Measurements from ENCODE around the gene TMEM63A.

The TMEM63A gene

GRCh38 chr1:225911191-225912130 lies 29.3 kb upstream of the TMEM63A start:
- in situ Hi-C loops (cut with HindIII; ENCODE audit: low sequenced_read_pairs) = loop anchor here (5.0 kb wide), 2 partner anchors 46 to 94 kb away; no protein-coding TSS in a partner anchor

DNA sequence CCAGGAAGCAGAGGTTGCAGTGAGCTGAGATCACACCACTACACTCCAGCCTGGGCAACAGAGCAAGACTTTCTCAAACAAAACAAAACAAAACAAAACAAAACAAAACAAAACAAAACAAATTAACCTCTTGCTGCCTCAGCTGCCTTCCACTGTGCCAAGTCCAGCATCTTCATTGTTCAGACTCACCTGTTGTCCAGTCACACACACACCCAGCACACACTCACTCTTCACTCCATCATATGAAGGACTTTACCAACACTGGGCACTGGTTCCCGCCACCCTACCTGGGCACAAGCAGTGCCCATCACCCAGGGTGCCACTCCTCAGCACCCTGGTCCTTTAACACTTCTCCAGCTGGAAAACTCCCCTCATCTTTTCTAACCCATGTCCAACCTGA lies 27.3 kb upstream of the TMEM63A start:
- in situ Hi-C loops (cut with HindIII; ENCODE audit: low sequenced_read_pairs) = no loop called here

DNA sequence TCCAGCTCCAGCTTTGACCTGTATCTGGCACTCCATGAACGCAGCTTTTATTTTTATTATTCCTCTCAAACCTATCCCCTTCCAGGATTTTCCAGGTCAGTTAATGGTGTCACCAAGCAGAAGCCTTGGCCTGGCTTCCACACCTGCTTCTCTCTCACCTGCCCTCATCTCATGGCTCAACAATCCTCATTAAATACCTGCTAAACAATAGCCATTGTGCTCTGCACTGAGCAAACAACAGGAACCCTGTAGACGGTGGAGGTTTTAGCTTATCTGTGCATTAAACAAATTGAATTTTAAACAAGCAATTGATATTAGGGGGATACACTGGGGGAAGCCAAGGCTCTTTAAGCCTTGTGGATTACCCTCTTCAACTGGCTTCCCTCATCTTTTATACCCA lies 26.6 kb upstream of the TMEM63A start:
- in situ Hi-C loops (cut with HindIII; ENCODE audit: low sequenced_read_pairs) = no loop called here

GRCh38 chr1:225908013-225908640 lies 25.9 kb upstream of the TMEM63A start:
- in situ Hi-C loops (cut with HindIII; ENCODE audit: low sequenced_read_pairs) = no loop called here

- in situ Hi-C loops (cut with HindIII; ENCODE audit: low sequenced_read_pairs) = no loop called here
Measured at GRCh38 chr1:225907341-225907740, 25.2 kb upstream of the TMEM63A start.

- in situ Hi-C loops (cut with HindIII; ENCODE audit: low sequenced_read_pairs) = no loop called here
Measured at GRCh38 chr1:225906467-225906866, 24.3 kb upstream of the TMEM63A start.

DNA sequence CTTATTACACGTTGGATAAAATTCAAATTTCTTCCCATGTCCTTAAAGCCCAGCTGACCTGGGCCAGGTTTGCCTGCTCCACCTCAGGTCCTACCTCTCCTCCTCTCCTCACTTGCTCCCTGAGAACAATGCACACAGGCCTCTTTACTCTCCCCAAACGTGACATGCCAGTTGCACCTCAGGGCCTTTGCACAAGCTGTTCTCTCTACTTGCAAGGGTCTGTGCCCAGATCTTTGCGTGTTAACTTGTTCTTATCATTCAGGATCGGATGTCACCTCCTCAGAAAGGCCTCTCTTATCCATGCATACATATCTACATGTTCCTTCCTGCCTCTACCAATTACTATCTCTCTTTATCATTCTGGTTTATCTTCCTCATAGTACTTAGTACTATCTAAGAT lies 21.4 kb upstream of the TMEM63A start:
- in situ Hi-C loops (cut with HindIII; ENCODE audit: low sequenced_read_pairs) = no loop called here

- in situ Hi-C loops (cut with HindIII; ENCODE audit: low sequenced_read_pairs) = no loop called here
Measured at GRCh38 chr1:225899044-225899925, 17.1 kb upstream of the TMEM63A start.

DNA sequence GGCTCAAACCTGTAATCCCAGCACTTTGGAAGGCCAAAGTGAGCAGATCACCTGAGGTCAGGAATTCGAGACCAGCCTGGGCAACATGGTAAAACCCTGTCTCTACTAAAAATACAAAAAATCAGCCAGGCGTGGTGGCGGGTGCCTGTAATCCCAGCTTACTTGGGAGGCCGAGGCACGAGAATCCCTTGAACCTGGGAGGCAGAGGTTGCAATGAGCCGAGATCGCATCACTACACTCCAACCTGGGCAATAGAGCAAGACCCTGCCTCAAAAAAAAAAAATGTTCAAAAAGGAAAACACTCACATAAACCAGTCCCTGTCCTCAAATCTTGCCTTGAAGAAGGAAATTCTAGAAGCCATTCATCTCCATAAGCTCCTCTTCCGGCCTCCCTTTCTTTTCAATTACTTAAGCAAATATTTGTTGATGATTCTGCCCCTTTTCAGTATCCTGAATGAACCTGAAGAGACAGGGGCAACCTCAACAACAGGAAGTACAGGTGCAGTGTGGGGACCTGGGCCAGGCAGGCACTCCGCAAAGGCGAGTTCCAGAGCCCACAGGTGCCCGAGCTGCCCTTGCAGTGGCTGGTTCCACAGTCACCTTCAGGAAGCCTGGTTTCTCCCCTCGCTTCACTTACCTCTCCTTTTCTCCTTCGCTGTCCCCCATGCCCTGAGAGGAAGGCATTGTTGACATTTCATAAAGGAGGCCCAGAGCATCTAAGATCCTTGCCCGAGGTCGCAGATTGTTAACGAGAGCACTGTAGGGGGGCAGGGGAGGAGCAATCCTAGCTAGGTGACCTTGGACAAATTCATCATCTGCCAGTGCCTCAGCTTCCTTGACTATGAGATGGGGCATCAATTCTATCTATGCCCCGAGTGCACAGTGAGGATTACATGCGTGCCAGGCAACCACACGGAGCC lies 15.7 kb upstream of the TMEM63A start:
- in situ Hi-C loops (cut with HindIII; ENCODE audit: low sequenced_read_pairs) = no loop called here

- in situ Hi-C loops (cut with HindIII; ENCODE audit: low sequenced_read_pairs) = no loop called here
Measured at GRCh38 chr1:225896937-225897549, 14.9 kb upstream of the TMEM63A start.

- in situ Hi-C loops (cut with HindIII; ENCODE audit: low sequenced_read_pairs) = no loop called here
Measured at GRCh38 chr1:225896494-225896893, 14.3 kb upstream of the TMEM63A start.

DNA sequence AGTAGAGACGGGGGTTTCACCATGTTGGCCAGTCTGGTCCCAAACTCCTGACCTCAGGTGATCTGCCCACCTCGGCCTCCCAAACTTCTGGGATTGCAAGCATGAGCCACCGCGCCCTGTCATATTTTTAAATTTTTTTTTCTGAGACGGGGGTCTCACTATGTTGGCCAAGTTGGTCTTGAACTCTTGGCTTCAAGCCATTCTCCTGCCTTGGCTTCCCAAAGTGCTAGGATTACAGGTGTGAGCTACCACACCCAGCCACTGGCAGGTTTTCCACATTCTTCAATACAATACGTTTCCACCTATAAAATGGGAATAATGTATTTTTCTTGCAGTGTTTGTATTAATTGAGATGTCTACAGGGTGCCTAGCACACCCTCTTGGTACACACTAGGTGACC lies 10.1 kb upstream of the TMEM63A start:
- in situ Hi-C loops (cut with HindIII; ENCODE audit: low sequenced_read_pairs) = no loop called here

- in situ Hi-C loops (cut with HindIII; ENCODE audit: low sequenced_read_pairs) = no loop called here
Measured at GRCh38 chr1:225891229-225891972, 9.2 kb upstream of the TMEM63A start.

GRCh38 chr1:225890346-225891228 lies 8.4 kb upstream of the TMEM63A start:
- in situ Hi-C loops (cut with HindIII; ENCODE audit: low sequenced_read_pairs) = no loop called here

DNA sequence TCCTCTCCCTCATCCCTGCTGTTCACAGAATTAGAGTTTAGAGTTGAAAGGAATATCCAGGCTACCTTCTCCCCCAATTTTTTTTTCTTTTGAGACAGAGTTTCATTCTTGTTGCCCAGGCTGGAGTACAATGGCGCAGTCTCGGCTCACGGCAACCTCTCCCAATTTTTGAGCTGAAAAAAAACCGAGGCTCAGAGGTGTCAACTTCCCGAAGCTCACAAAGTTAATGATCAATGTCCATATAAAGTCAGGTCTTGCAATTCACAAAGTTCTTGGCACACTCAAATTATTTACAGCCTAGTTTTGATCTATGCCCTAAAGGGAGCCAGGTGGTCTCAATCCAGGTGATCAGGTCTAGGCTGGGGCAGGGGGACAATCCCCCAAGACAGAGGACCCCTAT lies 7.6 kb upstream of the TMEM63A start:
- in situ Hi-C loops (cut with HindIII; ENCODE audit: low sequenced_read_pairs) = no loop called here

DNA sequence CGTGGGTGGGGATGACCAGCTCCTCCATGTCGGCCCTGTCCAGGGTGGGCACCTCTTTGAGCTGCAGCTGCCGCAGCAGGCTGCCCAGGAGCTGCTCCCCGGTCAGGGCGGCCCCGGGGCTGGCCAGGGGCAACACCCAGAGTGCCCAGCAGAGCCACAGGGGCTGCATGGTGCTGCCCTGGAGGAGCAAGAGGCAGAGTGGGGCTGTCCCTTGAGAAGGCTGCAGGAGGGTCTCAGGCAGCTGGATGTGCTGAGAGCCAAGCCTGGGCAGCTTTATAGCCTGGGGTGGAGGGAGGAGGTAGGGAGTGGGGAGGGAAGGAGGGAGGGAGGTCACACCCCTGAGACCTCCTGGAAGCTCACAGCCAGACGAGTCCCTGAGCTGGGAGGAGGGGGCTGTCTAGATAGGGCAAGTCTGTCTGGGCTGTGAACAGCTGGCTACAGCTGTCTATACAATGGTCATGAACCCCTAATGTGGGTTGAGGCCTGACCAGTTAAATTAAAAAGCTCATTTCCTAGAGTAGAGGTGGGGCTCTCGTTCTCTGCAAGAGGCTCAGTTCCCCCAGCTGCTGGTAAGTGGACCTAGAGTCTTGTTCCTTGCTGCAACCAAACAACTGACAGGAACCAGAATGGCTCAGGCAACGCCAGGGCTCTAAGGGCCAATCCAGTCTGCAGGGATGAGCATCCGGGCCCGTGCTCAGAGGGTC lies 6.9 kb upstream of the TMEM63A start, which contains the start of gene LEFTY1:
LEFTY1 (minus strand) TSS at position 249 of the 704 bp plus-strand sequence; CDS start at position 169, 80 bp downstream.
- in situ Hi-C loops (cut with HindIII; ENCODE audit: low sequenced_read_pairs) = no loop called here

- in situ Hi-C loops (cut with HindIII; ENCODE audit: low sequenced_read_pairs) = no loop called here
Measured at GRCh38 chr1:225888289-225888897, 6.2 kb upstream of the TMEM63A start.

Data from endothelial cell of hepatic sinusoid (primary cell).